ENCODE measurements around the gene MYCL.

DNA sequence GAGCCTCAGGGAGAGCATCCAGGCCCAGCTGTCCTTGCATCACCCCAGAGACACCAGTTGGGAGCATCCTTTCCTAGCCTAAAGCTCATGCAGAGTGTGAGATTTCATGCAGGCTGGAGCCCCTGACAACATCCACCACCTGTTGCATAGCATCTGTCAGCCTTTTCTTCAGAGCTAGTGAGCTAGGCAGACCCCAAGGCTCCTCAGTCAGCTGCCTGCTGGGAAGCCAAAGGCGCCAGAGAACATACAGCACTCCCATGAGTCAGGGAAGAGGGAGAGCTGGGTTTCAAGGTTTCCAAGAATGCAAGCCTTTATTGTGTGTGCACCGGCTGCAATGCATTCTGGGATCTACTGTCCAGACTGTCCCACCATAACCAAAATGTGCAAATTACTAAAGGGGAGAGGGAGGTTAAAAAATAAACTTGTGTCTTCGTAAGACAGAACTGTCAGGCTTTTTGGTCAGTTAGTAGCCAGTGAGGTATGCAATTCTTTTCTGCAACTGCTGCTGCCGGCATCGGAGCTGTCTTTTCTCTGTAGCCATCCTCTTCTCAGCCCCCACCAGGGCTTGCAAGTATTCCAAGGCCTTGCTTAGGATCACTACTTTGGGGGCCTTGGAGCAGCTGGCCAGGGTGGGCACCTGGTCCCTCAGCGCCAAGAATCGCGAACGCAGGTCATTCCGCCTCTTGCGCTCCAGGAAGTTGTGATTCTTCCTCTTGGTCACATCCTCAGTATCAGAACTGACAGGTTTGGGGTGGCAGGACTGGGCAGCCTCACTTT, 4.6 kb downstream of the MYCL start:
- TF ChIP-seq TAF1 (IDR thresholded peaks at IDR 0.05; ENCODE audit: borderline replicate concordance, insufficient read depth, low read length) (no peak), POLR2AphosphoS5 (IDR thresholded peaks at IDR 0.05; ENCODE audit: low read depth, low read length) (no peak), SIN3A (IDR thresholded peaks at IDR 0.05; ENCODE audit: borderline replicate concordance, insufficient read depth, low read length) (no peak), FOXP2 (optimal IDR thresholded peaks at IDR 0.05; ENCODE audit: borderline replicate concordance, extremely low read depth, extremely low read length, insufficient read depth) (no peak)
- TF ChIP-seq, protein P1, sequence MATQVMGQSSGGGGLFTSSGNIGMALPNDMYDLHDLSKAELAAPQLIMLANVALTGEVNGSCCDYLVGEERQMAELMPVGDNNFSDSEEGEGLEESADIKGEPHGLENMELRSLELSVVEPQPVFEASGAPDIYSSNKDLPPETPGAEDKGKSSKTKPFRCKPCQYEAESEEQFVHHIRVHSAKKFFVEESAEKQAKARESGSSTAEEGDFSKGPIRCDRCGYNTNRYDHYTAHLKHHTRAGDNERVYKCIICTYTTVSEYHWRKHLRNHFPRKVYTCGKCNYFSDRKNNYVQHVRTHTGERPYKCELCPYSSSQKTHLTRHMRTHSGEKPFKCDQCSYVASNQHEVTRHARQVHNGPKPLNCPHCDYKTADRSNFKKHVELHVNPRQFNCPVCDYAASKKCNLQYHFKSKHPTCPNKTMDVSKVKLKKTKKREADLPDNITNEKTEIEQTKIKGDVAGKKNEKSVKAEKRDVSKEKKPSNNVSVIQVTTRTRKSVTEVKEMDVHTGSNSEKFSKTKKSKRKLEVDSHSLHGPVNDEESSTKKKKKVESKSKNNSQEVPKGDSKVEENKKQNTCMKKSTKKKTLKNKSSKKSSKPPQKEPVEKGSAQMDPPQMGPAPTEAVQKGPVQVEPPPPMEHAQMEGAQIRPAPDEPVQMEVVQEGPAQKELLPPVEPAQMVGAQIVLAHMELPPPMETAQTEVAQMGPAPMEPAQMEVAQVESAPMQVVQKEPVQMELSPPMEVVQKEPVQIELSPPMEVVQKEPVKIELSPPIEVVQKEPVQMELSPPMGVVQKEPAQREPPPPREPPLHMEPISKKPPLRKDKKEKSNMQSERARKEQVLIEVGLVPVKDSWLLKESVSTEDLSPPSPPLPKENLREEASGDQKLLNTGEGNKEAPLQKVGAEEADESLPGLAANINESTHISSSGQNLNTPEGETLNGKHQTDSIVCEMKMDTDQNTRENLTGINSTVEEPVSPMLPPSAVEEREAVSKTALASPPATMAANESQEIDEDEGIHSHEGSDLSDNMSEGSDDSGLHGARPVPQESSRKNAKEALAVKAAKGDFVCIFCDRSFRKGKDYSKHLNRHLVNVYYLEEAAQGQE (IDR thresholded peaks at IDR 0.05; ENCODE audit: insufficient read depth in 1 of 2, low read depth in 2 of 2, low read length in 2 of 2) = no peak
